Measurements from ENCODE around the gene PCCA. TPM values are rescaled to one million over a fixed set of nuclear protein-coding genes. Genes with fewer than 3 reads are reported as not detected.
A peak's percentile ranks its signal among the peaks of the same experiment; 100 is the strongest.
"Not testable (repeated sequence)": the region's sequence is repeated elsewhere in the genome, so short reads cannot be mapped to it uniquely, and the experiment has no call there.

The PCCA gene
- total RNA-seq, 1 donor from 2014 or later = 24.4 TPM

DNA sequence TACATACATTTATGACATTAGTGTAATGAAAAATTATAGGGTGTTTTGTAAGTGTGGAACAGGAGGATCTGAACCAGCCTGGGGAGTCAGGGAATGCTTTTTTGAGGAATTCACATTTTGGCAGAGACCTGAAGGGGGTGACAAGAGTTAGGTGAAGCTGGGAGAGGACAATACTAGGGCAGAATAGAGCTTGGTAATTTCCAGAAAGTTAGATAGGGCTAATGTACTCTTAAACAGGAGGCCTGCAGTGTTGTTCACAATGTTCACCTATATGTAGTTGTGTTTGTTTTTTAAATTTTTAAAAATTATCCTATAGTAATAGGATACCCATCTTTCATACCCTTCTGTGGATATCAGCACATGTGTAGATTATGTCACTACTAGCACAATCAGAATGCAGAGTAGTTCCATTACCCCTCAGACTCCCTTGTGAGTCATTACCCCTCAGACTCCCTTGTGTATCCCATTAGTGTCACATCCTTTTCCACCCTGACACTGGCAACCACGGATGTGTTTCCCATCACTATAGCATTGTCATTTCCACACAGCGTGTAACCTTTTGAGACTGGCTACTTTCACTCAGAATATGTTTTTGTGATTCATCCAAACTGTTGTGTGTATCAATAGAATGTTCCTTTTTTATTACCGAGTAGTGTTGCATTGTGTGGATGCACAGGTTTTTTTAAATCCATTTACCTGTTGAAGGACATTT lies 43.1 kb downstream of the PCCA start:
- DNase-seq (ENCODE audit: extremely low read depth, low read depth, low spot score) = peak; percentile 98

GRCh38 chr13:100138859-100139491 lies 50.1 kb downstream of the PCCA start:
- DNase-seq (ENCODE audit: extremely low read depth, low read depth, low spot score) = no peak

- DNase-seq (ENCODE audit: extremely low read depth, low read depth, low spot score) = no peak
Observed at GRCh38 chr13:100139817-100140216, 50.9 kb downstream of the PCCA start.

- DNase-seq (ENCODE audit: extremely low read depth, low read depth, low spot score) = no peak
Observed at GRCh38 chr13:100140441-100140840, 51.5 kb downstream of the PCCA start.

DNA sequence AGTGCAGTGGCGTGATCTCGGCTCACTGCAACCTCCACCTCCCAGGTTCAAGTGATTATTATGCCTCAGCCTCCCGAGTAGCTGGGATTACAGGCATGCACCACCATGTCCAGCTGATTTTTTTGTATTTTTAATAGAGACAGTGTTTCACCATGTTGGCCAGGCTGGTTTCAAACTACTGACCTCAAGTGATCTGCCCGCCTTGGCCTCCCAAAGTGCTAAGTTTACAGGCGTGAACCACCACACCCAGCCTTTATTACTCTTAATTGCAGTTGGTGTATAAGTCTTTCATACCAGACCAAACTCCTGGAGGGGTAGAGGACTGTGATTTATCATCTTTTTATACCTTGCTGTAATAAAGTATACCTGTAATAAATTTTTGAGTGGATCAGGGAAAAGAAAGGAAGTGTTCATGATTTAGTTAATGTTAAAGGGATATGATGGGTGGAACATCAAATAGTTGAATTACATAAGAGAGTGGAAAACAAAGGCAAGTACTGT lies 52.6 kb downstream of the PCCA start:
- not testable (repeated sequence) for DNase-seq (ENCODE audit: extremely low read depth, low read depth, low spot score)

DNA sequence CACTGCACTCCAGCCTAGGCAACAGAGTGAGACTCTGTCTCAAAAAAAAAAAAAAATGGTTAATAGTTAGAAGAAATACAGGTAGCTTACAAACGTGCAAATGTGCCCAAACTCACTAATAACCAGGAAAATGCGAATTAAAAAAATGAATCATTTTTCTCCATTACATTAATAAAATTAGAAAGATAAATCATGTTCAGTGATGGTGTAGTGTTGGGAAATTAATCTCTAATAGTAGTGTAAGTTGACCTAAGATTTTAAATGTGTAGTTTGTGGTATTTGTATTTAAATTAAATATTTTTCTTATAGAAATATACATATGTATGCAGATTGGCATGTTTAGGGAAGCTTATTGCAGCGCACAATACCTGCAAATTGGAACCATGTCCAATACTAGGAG lies 57.6 kb downstream of the PCCA start:
- DNase-seq (ENCODE audit: extremely low read depth, low read depth, low spot score) = no peak

DNA sequence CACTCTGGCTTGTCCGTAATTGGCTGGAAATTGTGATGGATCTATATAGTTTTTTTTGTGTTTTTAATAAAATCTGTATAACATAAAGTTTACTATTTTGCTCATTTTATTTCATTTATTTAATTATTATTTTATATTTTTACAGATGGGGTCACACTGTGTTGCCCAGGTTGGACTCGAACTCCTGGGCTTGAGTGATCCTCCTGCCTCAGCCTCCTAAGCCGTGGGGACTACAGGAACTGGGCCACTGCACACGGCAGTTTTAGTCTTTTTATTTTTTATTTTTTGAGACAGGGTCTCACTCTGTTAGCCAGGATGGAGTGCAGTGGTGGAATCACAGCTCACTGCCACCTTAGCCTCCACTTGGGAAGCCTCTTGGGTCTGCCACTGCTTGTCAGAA lies 58.9 kb downstream of the PCCA start:
- no peak for DNase-seq (ENCODE audit: extremely low read depth, low read depth, low spot score)

DNA sequence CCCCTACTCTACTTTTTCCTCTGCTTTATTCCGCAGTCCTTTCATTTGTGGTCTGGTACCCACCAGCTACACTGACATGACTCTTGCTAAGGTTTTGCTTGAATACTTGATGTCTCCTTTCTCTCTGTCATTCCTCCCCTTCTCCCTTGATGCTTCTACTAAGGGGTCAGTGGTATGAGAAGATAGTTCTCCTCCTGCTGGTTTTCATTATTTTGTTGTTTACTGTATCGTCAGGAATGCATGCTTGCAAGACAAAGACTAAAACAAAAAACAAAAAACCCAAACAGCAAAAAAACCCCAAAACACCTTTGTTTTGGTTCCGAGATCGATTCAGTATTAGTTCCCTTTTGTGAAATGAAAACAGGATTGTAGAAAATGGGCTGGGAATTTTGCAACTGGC lies 59.5 kb downstream of the PCCA start:
- DNase-seq (ENCODE audit: extremely low read depth, low read depth, low spot score) = no peak

DNA sequence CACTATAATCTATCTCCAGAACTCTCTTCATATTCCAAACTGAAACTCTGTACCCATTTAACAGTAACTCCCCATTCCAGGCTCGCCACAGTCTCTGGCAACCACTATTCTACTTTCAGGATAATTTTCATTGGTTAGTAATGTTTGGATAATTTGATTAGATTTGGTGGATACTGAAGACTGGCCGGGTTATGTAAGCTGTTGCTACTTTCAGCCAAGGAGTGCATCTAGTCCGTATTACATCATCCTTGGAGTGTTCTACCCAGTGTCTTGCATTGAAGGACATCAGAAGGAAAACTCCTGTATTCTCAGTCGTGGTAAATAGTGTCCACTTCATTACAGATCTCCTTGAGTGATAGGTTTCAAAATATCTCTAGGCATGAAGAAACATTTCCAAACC lies 60.5 kb downstream of the PCCA start:
- DNase-seq (ENCODE audit: extremely low read depth, low read depth, low spot score) = no peak

GRCh38 chr13:100150711-100151110 lies 61.8 kb downstream of the PCCA start:
- not testable (repeated sequence) for DNase-seq (ENCODE audit: extremely low read depth, low read depth, low spot score)

DNA sequence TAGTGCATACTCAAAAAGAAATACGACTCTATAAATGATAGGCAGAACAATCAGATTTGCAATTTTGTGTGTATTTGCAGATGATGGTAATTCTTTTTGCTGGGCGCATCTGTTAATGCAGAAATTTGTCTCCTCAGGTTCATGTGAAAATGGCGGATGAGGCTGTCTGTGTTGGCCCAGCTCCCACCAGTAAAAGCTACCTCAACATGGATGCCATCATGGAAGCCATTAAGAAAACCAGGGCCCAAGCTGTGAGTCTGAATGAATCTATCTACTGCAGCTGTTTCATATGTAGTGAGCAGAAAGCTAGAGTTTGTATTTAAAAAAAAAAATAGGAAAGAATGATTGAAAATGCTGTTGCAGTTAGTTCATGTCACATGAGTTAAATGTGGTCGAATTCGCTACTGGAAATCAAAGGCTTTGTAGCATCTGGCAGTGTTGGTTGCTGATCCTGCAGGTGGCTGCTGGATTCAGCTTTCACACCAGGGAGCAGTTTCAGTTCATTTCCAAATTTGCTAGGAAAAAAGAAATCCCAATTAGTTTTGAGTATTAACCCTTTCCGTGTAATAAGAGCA lies 66.0 kb downstream of the PCCA start:
- DNase-seq (ENCODE audit: extremely low read depth, low read depth, low spot score) = no peak

- no peak for DNase-seq (ENCODE audit: extremely low read depth, low read depth, low spot score)
Observed at GRCh38 chr13:100156788-100157187, 67.9 kb downstream of the PCCA start.

DNA sequence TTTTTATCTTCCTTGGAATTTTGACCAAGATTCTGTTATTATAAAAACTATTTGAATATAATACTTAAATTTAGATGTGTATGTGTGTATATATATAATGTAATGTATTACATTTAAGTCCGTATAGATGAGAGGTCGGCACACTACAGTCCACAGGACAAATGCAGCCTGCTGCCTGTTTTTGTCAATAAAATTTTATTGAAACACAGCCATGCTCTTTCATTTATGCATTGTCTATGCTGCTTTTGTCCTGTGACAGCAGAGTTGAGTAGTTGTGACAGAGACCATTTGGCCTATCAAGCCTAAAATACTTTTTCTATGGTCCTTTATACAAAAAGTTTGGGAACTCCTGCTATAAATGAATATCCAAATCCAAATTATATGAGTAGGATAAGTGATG lies 69.7 kb downstream of the PCCA start:
- no peak for DNase-seq (ENCODE audit: extremely low read depth, low read depth, low spot score)

GRCh38 chr13:100159584-100159983 lies 70.7 kb downstream of the PCCA start:
- DNase-seq (ENCODE audit: extremely low read depth, low read depth, low spot score) = no peak

- no peak for DNase-seq (ENCODE audit: extremely low read depth, low read depth, low spot score)
Observed at GRCh38 chr13:100160450-100160849, 71.6 kb downstream of the PCCA start.

GRCh38 chr13:100163375-100163774 lies 74.5 kb downstream of the PCCA start:
- DNase-seq (ENCODE audit: extremely low read depth, low read depth, low spot score) = no peak

DNA sequence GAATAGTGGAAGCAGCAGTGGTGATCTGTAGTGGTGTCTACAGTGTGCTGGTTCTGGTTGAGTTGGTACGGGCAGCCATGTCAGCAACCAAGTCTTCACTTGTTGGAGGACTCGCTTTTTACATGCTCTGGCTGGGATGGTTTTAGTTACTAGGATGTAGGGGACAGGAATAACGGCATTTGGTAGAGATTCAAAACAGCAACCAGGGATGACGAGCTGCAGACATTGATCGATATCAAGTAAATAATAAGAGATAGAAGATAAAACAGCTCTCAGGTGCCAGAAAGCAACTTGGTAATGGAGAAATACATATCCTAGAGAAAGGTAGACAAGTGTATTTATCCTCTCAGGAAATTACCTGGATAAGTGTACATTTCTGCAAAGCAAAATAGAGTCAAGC lies 84.3 kb downstream of the PCCA start:
- DNase-seq (ENCODE audit: extremely low read depth, low read depth, low spot score) = no peak

- DNase-seq (ENCODE audit: extremely low read depth, low read depth, low spot score) = not testable (repeated sequence)
Observed at GRCh38 chr13:100174455-100174854, 85.6 kb downstream of the PCCA start.

DNA sequence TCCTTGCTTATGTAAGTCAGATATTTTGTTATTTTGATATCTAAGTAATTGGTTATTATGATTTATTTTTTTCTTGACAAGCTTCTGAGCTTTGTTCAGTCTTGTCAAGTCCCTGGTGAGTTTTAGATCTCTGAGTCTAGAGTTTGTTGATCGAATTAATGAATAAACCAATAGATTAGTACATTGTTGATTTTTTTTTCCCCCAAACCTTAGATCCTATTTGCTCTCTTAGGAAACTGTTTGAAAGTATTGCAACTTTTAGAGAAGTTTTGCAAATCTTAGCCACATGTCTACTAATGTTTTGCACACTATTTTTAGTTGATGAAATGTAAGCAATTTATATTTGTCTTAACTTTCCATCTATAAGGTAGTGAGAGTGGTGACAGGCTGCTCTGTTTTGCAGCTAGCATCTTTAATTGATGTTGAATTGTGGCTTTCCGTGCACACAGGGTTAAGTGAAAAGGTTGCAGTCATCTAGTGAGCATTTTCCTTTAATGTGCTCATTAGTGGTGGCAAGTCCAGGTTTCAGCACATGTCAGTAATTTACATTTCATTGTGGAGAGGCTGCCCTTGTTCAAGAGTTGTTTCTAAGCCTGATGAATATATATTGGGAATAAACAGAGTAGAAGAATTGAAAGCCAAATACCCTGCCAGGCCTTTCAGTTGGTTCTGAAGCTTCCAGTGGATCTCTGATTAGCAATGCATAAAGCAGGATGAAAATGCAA lies 86.3 kb downstream of the PCCA start:
- no peak for DNase-seq (ENCODE audit: extremely low read depth, low read depth, low spot score)

DNA sequence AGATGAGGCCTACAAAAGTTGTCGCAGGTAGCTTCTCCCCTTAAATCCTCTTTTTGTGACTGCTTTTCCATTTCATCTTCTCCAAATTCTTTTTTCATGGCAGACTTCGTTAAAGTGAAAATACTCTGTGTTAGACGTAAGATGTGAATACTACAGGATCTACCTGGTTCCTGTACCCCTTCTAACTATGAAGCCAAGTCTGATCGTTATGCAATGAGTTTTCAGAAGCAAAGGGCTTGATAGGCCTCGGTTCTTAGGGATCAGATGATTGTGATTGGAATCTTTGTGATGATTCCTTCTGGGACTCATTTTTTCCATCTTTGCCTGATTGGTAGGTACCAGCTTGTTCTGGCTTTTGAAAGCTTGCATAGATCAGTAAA lies 86.9 kb downstream of the PCCA start:
- no peak for DNase-seq (ENCODE audit: extremely low read depth, low read depth, low spot score)

GRCh38 chr13:100176801-100177400 lies 88.0 kb downstream of the PCCA start:
- no peak for DNase-seq (ENCODE audit: extremely low read depth, low read depth, low spot score)
